SK-N-SH treated with all-trans-retinoic acid at 6 μM for 48 hours (cell line): ENCODE data around the gene PTPRC.

ENCODE experiments used
- ATAC-seq: fragments of 200-7000 bp; cut with Tn5 transposase; 3 replicates; pipeline ENCODE4 v1.9.1; 2020; ENCODE audit warnings: mild to moderate bottlenecking, moderate library complexity
- BACH2 ChIP-seq: fragments of 250-450 bp; sonication (Bioruptor Pico); IDR thresholded peaks from 2 replicates; pipeline ENCODE4 v1.9.0; 2021; ENCODE audit warnings: mild to moderate bottlenecking, borderline replicate concordance
- CREB5 ChIP-seq: fragments of 250-450 bp; sonication (Bioruptor Pico); IDR thresholded peaks from 2 replicates; pipeline ENCODE4 v1.5.1; 2020; ENCODE audit warnings: low read depth, mild to moderate bottlenecking, moderate library complexity
- CSDC2 ChIP-seq: fragments of 250-450 bp; sonication (Bioruptor Pico); IDR thresholded peaks from 2 replicates; pipeline ENCODE4 v1.5.0; 2020; ENCODE audit warnings: mild to moderate bottlenecking, moderate library complexity
- CSRNP3 ChIP-seq: fragments of 250-450 bp; sonication (Bioruptor Pico); IDR thresholded peaks from 2 replicates; pipeline ENCODE4 v1.5.1; 2021; ENCODE audit warnings: mild to moderate bottlenecking, moderate library complexity
- ESRRG ChIP-seq: fragments of 250-450 bp; sonication (Bioruptor Pico); IDR thresholded peaks from 2 replicates; pipeline ENCODE4 v1.6.1; 2021; ENCODE audit warnings: mild to moderate bottlenecking
- GLIS3 ChIP-seq: fragments of 250-450 bp; sonication (Bioruptor Pico); IDR thresholded peaks from 2 replicates; pipeline ENCODE4 v1.5.0; 2020; ENCODE audit warnings: mild to moderate bottlenecking, moderate library complexity
- ISL1 ChIP-seq: fragments of 250-450 bp; sonication (Bioruptor Pico); IDR thresholded peaks from 2 replicates; pipeline ENCODE4 v2.1.2; 2022; ENCODE audit warnings: mild to moderate bottlenecking, moderate library complexity
- OSR1 ChIP-seq: fragments of 250-450 bp; sonication (Bioruptor Pico); IDR thresholded peaks from 2 replicates; pipeline ENCODE4 v1.8.0; 2022; ENCODE audit warnings: moderate library complexity, mild to moderate bottlenecking, inconsistent platforms
- PATZ1 ChIP-seq: fragments of 250-450 bp; sonication (Bioruptor Pico); IDR thresholded peaks from 2 replicates; pipeline ENCODE4 v1.8.0; 2020; ENCODE audit warnings: mild to moderate bottlenecking, moderate library complexity, borderline replicate concordance
- POU6F1 ChIP-seq: fragments of 250-450 bp; sonication (Bioruptor Pico); IDR thresholded peaks from 2 replicates; pipeline ENCODE4 v1.8.0; 2021; ENCODE audit warnings: low read depth, mild to moderate bottlenecking, moderate library complexity, borderline replicate concordance
- PPARA ChIP-seq: fragments of 250-450 bp; sonication (Bioruptor Pico); IDR thresholded peaks from 2 replicates; pipeline ENCODE4 v1.5.0; 2020; ENCODE audit warnings: mild to moderate bottlenecking, borderline replicate concordance
- SNAI2 ChIP-seq: fragments of 250-450 bp; sonication (Bioruptor Pico); IDR thresholded peaks from 2 replicates; pipeline ENCODE4 v1.5.0; 2020; ENCODE audit warnings: mild to moderate bottlenecking, moderate library complexity
- TCF4 ChIP-seq: fragments of 250-450 bp; sonication (Bioruptor Pico); IDR thresholded peaks from 2 replicates; pipeline ENCODE4 v1.8.0; 2021; ENCODE audit warnings: mild to moderate bottlenecking, moderate library complexity, borderline replicate concordance
- TOX ChIP-seq: fragments of 250-450 bp; sonication (Bioruptor Pico); IDR thresholded peaks from 2 replicates; pipeline ENCODE4 v1.8.0; 2021; ENCODE audit warnings: mild to moderate bottlenecking, moderate library complexity, borderline replicate concordance
- TSHZ2 ChIP-seq: fragments of 250-450 bp; sonication (Bioruptor Pico); IDR thresholded peaks from 2 replicates; pipeline ENCODE4 v1.5.0; 2020; ENCODE audit warnings: mild to moderate bottlenecking, moderate library complexity
- ZC3H10 ChIP-seq: fragments of 250-450 bp; sonication (Bioruptor Pico); IDR thresholded peaks from 2 replicates; pipeline ENCODE4 v1.5.1; 2021; ENCODE audit warnings: mild to moderate bottlenecking, moderate library complexity
- ZFP3 ChIP-seq: fragments of 250-450 bp; sonication (Bioruptor Pico); IDR thresholded peaks from 2 replicates; pipeline ENCODE4 v1.5.0; 2020; ENCODE audit warnings: mild to moderate bottlenecking, moderate library complexity
- ZFP30 ChIP-seq: fragments of 450-650 bp; formaldehyde crosslinking; IDR thresholded peaks from 2 replicates; pipeline ENCODE4 v1.5.0; 2022; ENCODE audit warnings: mild to moderate bottlenecking, moderate library complexity
- ZNF70 ChIP-seq: fragments of 450-650 bp; formaldehyde crosslinking; IDR thresholded peaks from 2 replicates; pipeline ENCODE4 v1.5.0; 2020; ENCODE audit warnings: mild to moderate bottlenecking, moderate library complexity

PTPRC gene

GRCh38 chr1:198773523-198773922 lies 134.7 kb downstream of the PTPRC start (continued):
- TF ChIP-seq CREB5 (CRISPR knock-in tag) (no peak), ZNF70 (CRISPR knock-in tag) (no peak), PPARA (no peak), POU6F1 (CRISPR knock-in tag) (no peak), ZFP30 (CRISPR knock-in tag) (no peak), GLIS3 (no peak), SNAI2 (CRISPR knock-in tag) (no peak)

GRCh38 chr1:198774421-198774820 lies 135.6 kb downstream of the PTPRC start:
- TF ChIP-seq ISL1 (CRISPR knock-in tag) (no peak), POU6F1 (CRISPR knock-in tag) (no peak), TSHZ2 (CRISPR knock-in tag) (no peak), ZNF70 (CRISPR knock-in tag) (no peak), BACH2 (CRISPR knock-in tag) (no peak), CSRNP3 (CRISPR knock-in tag) (no peak), GLIS3 (no peak), TOX (no peak), TCF4 (CRISPR knock-in tag) (no peak), PPARA (no peak), ZC3H10 (CRISPR knock-in tag) (no peak), OSR1 (CRISPR knock-in tag) (no peak), CSDC2 (CRISPR knock-in tag) (no peak), PATZ1 (CRISPR knock-in tag) (no peak), SNAI2 (CRISPR knock-in tag) (no peak), ZFP3 (CRISPR knock-in tag) (no peak), ZFP30 (CRISPR knock-in tag) (no peak), CREB5 (CRISPR knock-in tag) (no peak), ESRRG (CRISPR knock-in tag) (no peak)
- ATAC-seq: no peak
